Rectal smooth muscle tissue (tissue), 1 donor: ENCODE data around the gene SCAND1.

Source experiments
- H3K27ac ChIP-seq: one replicate; pipeline ENCODE4 v1.7.0; 2013; ENCODE audit warnings: low read depth, low read length, inconsistent platforms
- H3K27me3 ChIP-seq: one replicate; pipeline ENCODE4 v1.7.0; 2013; ENCODE audit warnings: low read length; ENCODE audit not compliant: control insufficient read depth, insufficient read depth
- H3K36me3 ChIP-seq: one replicate; pipeline ENCODE4 v1.7.0; 2013; ENCODE audit warnings: low read length; ENCODE audit not compliant: control insufficient read depth, insufficient read depth
- H3K4me1 ChIP-seq: one replicate; pipeline ENCODE4 v1.7.0; 2013; ENCODE audit warnings: low read length; ENCODE audit not compliant: control insufficient read depth, insufficient read depth
- H3K4me3 ChIP-seq: one replicate; pipeline ENCODE4 v1.7.0; 2013; ENCODE audit warnings: low read length
- H3K9ac ChIP-seq: one replicate; pipeline ENCODE4 v1.7.0; 2013; ENCODE audit warnings: low read length

The SCAND1 gene

DNA sequence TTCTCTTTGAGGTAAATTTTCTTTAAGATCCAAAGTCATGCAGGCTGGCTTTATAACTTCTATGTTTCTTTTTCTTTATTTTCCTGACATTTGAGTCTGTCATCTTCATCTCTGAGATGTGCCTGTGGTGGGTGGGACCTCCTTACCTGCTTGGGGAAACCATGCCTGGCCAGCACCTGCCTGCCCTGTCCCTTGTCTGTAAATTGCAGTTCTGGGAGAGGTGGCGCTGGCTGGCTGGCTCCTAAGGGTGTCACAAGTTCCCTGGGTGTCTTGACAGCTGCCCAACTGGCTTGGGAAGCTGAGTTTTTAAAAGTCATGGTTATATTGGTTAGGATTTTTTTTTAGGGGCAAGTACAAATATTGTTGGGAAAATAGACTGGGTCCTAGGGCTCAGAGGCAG is 36.3 kb downstream of the SCAND1 start:
- Histone ChIP-seq H3K27ac (no peak overlapping the region), H3K4me3 (no peak overlapping the region), H3K27me3 (no peaks in the 10 kb centered on the region), H3K4me1 (no peaks in the 10 kb centered on the region), H3K36me3 (peaks cover 20% of the 10 kb centered on the region), H3K9ac (no peak overlapping the region)

DNA sequence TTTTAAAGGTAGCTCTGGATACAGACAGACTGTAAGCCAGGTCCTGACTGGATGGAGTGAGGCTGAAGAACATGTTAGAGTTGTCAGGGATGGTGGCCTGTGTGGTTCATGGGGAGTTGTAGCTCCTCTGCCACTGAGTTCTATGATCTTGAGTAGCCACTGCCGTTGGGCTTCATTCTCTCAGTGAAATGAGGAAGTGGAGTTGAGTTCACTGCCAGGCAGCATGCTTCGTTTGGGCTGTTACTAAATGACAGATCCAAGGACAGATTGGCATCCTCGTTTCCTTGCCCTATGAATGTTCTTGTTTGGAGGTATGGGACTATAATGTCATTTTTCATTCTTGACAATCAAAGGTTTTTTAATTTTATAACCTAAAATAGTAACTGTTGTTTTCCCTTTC is 37.2 kb downstream of the SCAND1 start:
- Histone ChIP-seq H3K27me3 (no peaks in the 10 kb centered on the region), H3K36me3 (peaks cover 20% of the 10 kb centered on the region), H3K9ac (no peak overlapping the region), H3K27ac (no peak overlapping the region), H3K4me3 (no peak overlapping the region), H3K4me1 (no peaks in the 10 kb centered on the region)

DNA sequence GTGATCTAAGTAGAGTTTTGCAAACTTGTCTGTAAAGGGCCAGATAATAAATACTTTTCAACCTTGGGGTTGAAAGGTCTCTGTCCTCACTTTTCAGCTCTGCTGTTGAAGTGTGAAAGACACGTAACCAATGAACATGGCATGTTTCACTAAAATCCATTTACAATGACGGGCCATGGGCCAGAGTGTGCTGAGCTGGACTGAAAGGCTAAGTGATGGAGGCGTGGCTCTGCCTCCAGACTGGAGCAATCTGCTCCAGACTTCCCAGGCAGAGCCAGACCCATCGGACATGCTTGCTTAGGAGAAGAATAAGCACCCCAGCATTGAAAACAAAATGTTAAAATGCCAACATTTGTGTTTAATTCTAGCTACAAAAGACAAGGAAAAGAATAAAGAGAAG is 41.4 kb downstream of the SCAND1 start:
- Histone ChIP-seq H3K27ac (no peak overlapping the region), H3K4me1 (no peaks in the 10 kb centered on the region), H3K36me3 (peaks cover 24% of the 10 kb centered on the region), H3K9ac (no peak overlapping the region), H3K27me3 (no peaks in the 10 kb centered on the region), H3K4me3 (no peak overlapping the region)

DNA sequence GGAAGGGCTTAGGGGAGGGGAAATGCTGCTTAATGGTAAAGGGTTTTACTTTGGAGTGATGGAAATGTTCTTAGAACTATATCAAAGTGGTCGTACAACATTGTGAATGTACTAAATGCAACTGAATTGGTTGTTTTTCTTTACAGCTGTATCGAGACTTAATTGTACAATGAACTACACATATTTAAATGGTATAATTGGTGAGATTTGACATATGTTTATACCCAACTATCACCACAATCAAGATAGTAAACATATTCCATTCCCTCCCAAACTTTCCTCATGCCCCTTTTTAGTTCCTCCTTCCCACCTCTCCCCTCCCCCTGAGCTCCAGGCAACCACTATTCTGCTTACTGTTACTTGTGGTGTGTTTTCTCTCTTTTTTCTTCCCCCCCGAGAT is 44.0 kb downstream of the SCAND1 start:
- H3K27me3 ChIP-seq, result no peaks in the 10 kb centered on the region
- no peak overlapping the region for H3K9ac ChIP-seq
- H3K4me1 ChIP-seq, result no peaks in the 10 kb centered on the region
- H3K36me3 ChIP-seq, result peaks cover 17% of the 10 kb centered on the region
- no peak overlapping the region for H3K27ac ChIP-seq
- H3K4me3 ChIP-seq, result no peak overlapping the region

DNA sequence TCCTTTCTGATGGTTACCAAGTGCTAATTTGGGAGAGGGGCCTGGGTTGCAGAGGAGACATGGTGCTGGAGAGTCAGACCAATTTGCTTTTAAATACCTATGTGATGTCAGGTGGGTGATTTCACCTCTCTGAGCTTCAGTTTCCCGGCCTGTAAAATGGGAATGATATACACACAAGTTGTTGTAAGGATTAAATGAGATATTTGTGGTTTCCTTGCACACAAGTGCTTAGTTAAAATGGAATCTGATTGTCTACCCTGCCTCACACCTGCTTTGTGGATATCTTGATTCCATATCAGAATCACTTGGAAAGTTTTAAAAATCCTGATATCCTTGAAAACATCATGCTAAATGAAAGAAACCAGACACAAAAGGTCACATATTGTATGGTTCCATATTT is 44.5 kb downstream of the SCAND1 start:
- Histone ChIP-seq H3K27me3 (no peaks in the 10 kb centered on the region), H3K9ac (no peak overlapping the region), H3K4me1 (no peaks in the 10 kb centered on the region), H3K4me3 (no peak overlapping the region), H3K27ac (no peak overlapping the region), H3K36me3 (peaks cover 17% of the 10 kb centered on the region)

DNA sequence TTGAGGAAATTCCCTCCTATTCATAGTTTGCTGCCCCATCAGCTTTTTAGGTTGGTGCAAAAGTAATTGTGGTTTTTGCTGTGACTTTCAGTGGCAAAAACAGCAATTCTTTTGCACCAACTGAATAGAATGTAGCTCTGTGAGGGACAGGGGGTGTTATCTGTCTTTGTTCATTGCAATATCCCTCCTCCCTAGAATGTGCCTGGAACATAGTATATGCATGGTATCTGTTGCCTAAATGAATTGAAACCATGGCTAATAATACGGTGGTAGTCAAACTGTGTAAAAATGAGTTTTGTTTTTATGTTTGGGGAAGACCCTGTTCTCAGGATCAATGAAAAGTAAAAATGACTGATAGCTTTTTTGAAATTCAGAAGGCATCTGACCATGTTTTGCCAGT is 45.1 kb downstream of the SCAND1 start:
- peaks cover 17% of the 10 kb centered on the region for H3K36me3 ChIP-seq
- H3K4me1 ChIP-seq, result no peaks in the 10 kb centered on the region
- H3K9ac ChIP-seq, result no peak overlapping the region
- no peak overlapping the region for H3K27ac ChIP-seq
- no peaks in the 10 kb centered on the region for H3K27me3 ChIP-seq
- H3K4me3 ChIP-seq, result no peak overlapping the region

DNA sequence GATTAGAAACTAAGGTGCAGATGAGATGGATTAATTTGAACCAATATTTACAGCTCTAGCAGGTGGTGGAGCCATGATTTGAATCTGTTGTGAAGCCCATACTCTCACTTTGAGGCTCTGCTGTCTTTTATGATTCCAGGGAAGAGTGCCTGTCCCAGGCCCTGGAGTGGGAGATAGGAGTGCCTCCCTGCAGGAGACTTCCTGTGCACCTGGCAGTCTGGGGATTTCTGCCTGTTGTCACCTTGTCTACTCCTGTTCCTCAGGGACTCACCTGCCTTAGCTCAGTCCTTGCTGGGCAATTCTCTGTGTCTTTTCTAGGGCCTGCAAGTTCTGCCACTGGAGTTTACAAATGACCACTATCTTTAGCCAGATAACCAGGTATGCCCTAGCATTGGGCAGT is 46.3 kb downstream of the SCAND1 start:
- H3K4me3 ChIP-seq, result no peak overlapping the region
- H3K27me3 ChIP-seq, result no peaks in the 10 kb centered on the region
- H3K9ac ChIP-seq, result no peak overlapping the region
- no peaks in the 10 kb centered on the region for H3K4me1 ChIP-seq
- no peak overlapping the region for H3K27ac ChIP-seq
- H3K36me3 ChIP-seq, result peaks cover 8% of the 10 kb centered on the region

DNA sequence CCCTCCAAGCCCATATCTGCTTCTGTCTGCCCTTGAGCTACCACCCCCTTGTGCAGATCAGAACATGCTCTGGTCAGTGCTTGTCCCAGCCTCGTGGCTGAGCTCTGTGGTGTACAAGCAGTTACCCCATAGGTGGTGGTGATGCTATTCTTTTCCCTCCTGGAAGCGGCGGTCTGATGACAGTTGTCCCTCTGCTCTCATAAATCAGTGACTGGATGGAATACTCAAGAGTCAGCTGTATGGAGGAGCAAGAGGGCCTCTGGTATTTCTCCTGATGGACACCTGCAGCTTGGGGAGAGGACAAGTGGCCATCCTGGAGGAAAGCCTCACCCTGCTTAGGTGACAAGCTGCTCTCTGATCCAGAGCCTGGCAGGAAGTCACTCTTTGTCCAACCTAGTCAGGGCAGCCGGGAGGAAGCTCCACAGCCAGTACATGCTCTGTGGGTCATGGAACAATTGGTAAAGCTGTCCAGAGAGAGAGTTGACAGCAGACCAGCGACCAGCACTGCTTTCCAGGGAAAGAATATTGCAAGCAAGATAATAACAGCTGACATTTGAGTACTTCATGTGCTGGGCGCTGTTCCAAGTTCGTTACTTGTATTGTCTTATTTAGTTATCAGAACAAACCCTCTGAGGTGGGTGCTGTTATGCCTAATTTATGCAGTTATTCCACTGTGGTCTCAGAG is 47.1 kb downstream of the SCAND1 start:
- H3K4me3 ChIP-seq, result no peak overlapping the region
- no peak overlapping the region for H3K27ac ChIP-seq
- H3K27me3 ChIP-seq, result no peaks in the 10 kb centered on the region
- no peak overlapping the region for H3K9ac ChIP-seq
- H3K4me1 ChIP-seq, result no peaks in the 10 kb centered on the region
- H3K36me3 ChIP-seq, result peaks cover 8% of the 10 kb centered on the region

DNA sequence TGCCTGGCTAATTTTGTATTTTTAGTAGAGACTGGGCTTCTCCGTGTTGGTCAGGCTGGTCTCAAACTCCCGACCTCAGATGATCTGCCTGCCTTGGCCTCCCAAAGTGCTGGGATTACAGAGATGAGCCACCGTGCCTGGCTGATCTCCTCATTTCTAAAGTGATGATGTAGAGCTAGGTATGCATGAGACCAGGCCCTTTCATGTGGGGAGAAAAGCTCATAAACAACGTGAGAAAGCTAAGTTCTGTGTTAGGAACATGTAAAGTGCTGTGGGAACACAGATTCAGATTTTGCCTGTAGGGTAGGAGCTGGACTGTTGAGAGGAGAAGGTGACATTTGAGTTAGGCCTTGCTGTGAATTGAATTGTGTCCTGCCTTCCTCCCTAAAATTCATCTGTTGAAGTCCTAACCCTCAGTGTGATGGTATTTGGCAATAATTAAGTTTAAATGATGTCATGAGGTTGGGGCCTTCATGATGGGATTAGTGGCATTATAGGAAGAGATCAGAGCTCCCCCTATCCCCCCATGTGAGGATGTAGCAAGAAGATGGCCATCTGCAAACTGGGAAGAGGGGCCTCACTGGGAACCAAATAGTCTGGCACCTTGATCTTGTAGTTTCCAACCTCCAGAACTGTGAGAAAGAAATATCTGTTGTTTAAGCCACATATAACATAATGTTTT is 49.2 kb downstream of the SCAND1 start:
- H3K36me3 ChIP-seq, result peaks cover 5% of the 10 kb centered on the region
- H3K4me1 ChIP-seq, result no peaks in the 10 kb centered on the region
- H3K9ac ChIP-seq, result no peak overlapping the region
- H3K4me3 ChIP-seq, result no peak overlapping the region
- no peak overlapping the region for H3K27ac ChIP-seq
- H3K27me3 ChIP-seq, result no peaks in the 10 kb centered on the region

DNA sequence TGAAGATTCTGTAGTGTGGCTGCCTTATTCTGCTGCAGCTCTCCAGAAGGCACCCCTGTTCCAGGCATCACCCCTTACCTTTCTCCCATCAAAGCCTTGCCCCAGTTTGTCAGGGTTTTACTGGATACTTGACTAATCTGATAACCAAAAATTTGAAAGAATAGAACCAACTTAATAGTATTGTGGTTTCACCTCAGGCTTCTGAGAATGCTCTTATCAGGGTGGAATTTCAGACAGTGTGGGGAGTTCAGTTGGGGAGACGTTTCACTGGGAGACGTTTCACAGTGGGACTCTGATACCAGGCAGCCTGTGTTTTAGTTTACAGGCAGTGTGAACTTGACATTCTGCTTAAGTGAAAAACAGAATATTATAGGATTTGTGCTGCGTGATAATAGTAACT is 50.5 kb downstream of the SCAND1 start:
- Histone ChIP-seq H3K36me3 (peaks cover 4% of the 10 kb centered on the region), H3K4me3 (no peak overlapping the region), H3K4me1 (no peaks in the 10 kb centered on the region), H3K27me3 (no peaks in the 10 kb centered on the region), H3K9ac (no peak overlapping the region), H3K27ac (no peak overlapping the region)
